GM12892 (cell line): ENCODE measurements around the gene HS3ST5.

Experiments
- POLR2A ChIP-seq: IDR thresholded peaks from 2 replicates; pipeline ENCODE4 v1.6.1; 2011; ENCODE audit warnings: low read depth, low read length, control low read depth
- POLR2AphosphoS5 ChIP-seq: IDR thresholded peaks from 2 replicates; pipeline ENCODE4 v1.6.1; 2011; ENCODE audit warnings: low read depth, low read length, control low read depth

DNA sequence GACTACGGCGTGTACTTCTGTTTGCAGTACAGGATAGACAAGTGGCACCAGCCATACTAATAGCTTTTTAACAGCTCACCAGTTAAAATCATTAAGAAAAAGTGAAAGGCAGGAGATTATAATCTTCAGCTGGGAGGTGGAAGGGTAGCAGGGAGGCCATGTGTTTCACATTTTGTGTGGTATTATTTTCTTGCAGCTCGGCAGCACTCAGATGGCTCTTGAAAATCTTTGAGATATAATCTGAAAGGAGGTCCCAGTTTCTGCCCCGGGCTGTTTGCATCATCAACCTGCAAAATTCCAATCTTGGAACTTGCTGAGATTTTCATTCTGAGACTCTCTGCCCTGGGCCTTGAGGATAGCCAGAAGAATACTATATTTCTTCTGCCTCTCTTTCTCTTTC lies 284.4 kb downstream of the HS3ST5 start:
- TF ChIP-seq POLR2AphosphoS5 (no peak), POLR2A (no peak)
